Right lobe of liver (tissue), 6 donors: ENCODE data around the gene FOXP3. TPM values are rescaled to one million over a fixed set of nuclear protein-coding genes. Genes with fewer than 3 reads are reported as not detected.

Experiments
- ATAC-seq, 4 donors: fragments of 200-7000 bp; cut with Tn5 transposase; one replicate each; pipeline ENCODE4 v1.9.1; 2020; ENCODE audit warnings: mild to moderate bottlenecking in 4 of 4, moderate library complexity in 4 of 4
- DNase-seq, 3 donors: peaks; one replicate each; pipeline ENCODE4 v3.0.0-alpha.2; 2020
- H3K27ac ChIP-seq, 3 donors: fragments of 200-600 bp; one replicate each; pipeline ENCODE4 v1.8.0; 2022
- H3K27me3 ChIP-seq, 2 donors: fragments of 200-600 bp; one replicate each; pipeline ENCODE4 v1.8.0; 2022
- H3K36me3 ChIP-seq, 4 donors: fragments of 200-600 bp; sonication (generic) in 1 of 4; one replicate each; pipeline versions ENCODE4 v1.5.1 to v1.8.0; 2017 to 2022; ENCODE audit warnings: control low read depth in 1 of 4
- H3K4me1 ChIP-seq, 4 donors: fragments of 200-600 bp; sonication (generic) in 1 of 4; one replicate each; pipeline versions ENCODE4 v1.5.1 to v1.8.0; 2017 to 2022; ENCODE audit warnings: control low read depth in 1 of 4
- H3K4me3 ChIP-seq, 3 donors: fragments of 200-600 bp; one replicate each; pipeline ENCODE4 v1.8.0; 2022
- H3K9me3 ChIP-seq, 4 donors: fragments of 200-600 bp; sonication (generic) in 1 of 4; one replicate each; pipeline versions ENCODE4 v1.5.1 to v1.8.0; 2017 to 2022; ENCODE audit warnings: control low read depth in 1 of 4
- POLR2A ChIP-seq: fragments of 450-650 bp; IDR thresholded peaks from one replicate; pipeline ENCODE4 v1.6.1; 2017; ENCODE audit warnings: antibody characterized with exemption, mild to moderate bottlenecking
- WGBS: methylation state at CpG from one replicate; pipeline ENCODE4 v1.1.6; 2018; ENCODE audit warnings: low coverage, low lambda C conversion rate; ENCODE audit not compliant: insufficient coverage; ENCODE audit errors: missing lambda C conversion rate; 5-methylcytosine and 5-hydroxymethylcytosine counted together
- intact Hi-C, 2 donors: fragments of 100-400 bp; cut with DNase I; formaldehyde crosslinking; loops; one replicate each; pipeline versions ENCODE4 v1.11.2 to v1.14.1; 2022
- total RNA-seq, 6 experiments: library from RNA; depleted of rRNA in 2 of 6; stranded (reverse); fragments of >200 nt in 2 of 6; fragmentation: NEBNext Ultra II Directional in 3 of 6; extraction: Animal tissue kit (Norgen Biotek cat#: 25700) in 3 of 6; gene quantifications; one replicate each; pipeline versions ENCODE4 v1.1.0 to v1.2.4, GENCODE V29; 2016 to 2023
- TF ChIP-seq, protein P1 (sequence below), 4 donors: fragments of 200-600 bp in 3 of 4; fragments of 450-650 bp in 1 of 4; IDR thresholded peaks; one replicate each; pipeline versions ENCODE4 v1.5.1 to v1.8.0; 2016 to 2022; ENCODE audit warnings: antibody characterized with exemption in 4 of 4, mild to moderate bottlenecking in 2 of 4
- donor health status: DM: no; HTN: yes; CAD: no.
- donor health status: DM: no; HTN: no; CAD: no.
- donor health status: DM: no; HTN: no; CAD: no.
- donor health status: DM: no; HTN: yes; CAD: no.
- donor health status: DM: no; HTN: yes; CAD: no.

The FOXP3 gene
- total RNA-seq, 6 experiments from 2014 or later = 0.18 to 1.2 (median 0.32) TPM

DNA sequence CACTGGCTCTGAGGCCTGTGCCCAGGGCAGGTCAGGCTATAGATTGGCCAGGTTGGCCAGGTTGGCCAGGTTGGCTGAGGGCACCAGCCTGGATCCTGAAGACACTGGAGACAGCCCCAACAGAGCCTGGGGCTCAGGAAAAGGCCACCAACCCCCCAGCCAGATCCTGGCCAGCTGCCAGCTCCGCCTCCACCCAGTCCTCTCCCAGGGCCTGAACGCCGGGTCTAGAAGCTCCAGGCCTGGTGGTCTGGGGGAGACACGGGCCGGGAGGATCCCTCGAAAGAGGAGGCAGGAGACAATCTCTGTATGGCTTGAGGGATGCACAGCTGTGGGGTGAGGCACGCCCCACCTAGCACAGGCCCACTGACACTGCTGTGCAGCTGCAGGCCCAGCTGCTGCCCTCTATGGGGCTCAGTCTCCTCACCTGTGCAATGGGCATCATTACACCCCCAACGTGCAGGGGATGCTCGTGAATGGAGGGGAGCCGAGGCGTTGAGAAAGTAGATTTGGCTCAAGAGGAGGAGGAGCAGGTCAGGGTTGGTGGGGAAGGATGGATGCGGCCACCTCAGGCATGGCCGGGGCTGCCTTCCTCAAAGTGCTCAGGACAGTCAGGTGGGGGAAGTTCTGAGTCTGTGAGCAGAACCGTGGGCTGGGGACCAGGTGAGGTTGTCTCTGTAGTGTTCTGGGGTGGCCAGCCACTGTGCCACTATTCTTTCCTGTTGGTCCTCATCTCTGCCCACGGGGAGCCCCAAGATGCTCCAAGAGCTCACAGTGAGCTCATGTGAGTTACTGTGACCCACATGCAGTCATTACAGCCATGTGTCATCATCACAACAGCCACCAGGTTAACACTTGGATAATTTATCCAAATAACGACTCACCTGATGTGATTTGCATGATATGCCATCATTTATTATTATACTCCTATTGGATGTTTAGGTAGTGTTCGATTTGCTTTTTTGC is 28.2 kb upstream of the FOXP3 start:
- Histone ChIP-seq H3K36me3 (no peaks in the 10 kb centered on the region), H3K27me3 (no peaks in the 10 kb centered on the region), H3K4me1 (no peaks in the 10 kb centered on the region), H3K4me3 (no peak overlapping the region), H3K9me3 (no peaks in the 10 kb centered on the region), H3K27ac (no peak overlapping the region)
- peak in 1 of 4 donors; percentile 29 for ATAC-seq
- WGBS = 65% methylated on average over 11 of the region's 17 CpGs
- TF ChIP-seq, protein P1, sequence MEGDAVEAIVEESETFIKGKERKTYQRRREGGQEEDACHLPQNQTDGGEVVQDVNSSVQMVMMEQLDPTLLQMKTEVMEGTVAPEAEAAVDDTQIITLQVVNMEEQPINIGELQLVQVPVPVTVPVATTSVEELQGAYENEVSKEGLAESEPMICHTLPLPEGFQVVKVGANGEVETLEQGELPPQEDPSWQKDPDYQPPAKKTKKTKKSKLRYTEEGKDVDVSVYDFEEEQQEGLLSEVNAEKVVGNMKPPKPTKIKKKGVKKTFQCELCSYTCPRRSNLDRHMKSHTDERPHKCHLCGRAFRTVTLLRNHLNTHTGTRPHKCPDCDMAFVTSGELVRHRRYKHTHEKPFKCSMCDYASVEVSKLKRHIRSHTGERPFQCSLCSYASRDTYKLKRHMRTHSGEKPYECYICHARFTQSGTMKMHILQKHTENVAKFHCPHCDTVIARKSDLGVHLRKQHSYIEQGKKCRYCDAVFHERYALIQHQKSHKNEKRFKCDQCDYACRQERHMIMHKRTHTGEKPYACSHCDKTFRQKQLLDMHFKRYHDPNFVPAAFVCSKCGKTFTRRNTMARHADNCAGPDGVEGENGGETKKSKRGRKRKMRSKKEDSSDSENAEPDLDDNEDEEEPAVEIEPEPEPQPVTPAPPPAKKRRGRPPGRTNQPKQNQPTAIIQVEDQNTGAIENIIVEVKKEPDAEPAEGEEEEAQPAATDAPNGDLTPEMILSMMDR (IDR thresholded peaks at IDR 0.05) = no peak
- TF ChIP-seq POLR2A = no peak
- DNase-seq = no peak
- intact Hi-C loops = no loop called here

DNA sequence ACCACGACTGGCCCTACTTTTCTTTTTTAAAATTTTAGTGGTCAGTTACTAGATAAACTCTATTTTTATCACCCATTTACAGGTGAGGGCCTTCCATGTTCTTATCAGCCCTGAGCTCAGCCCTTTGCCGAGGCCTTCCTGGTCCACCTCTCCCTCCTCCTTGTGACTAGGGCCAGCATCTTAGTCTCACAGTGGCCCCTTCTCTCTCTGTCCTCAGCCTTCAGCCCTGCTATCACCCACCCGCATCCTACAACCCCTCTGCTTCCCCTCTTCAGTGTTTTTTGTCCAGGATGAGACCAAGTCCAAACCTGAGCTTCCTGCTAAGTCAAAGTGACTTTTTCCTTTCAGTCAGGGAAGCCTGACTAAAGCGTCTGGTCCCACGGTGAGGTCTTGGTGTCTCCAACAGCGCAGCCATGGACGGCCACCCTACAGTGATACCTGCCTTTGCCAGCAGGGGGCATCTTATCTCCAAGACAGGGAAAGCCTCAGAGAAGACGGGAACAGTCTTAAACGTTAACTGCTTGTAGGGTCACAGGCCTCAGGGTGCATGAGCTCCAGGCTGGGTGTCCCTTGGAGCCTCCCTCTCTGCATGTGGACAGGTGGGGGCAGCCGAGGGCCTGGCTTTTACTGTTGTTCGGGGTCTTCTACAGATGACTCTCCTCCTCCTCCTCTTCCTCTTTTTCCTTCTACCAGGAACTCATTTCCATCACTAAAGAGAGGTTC is 27.3 kb upstream of the FOXP3 start:
- intact Hi-C loops = no loop called here
- no peaks in the 10 kb centered on the region for H3K36me3 ChIP-seq
- no peaks in the 10 kb centered on the region for H3K9me3 ChIP-seq
- H3K4me3 ChIP-seq = no peak overlapping the region
- 28% methylated on average over 9 of the region's 11 CpGs for WGBS
- DNase-seq (peak; percentile 47 to 61 (median 50)), ATAC-seq (peak; percentile 64 to 82 (median 78))
- H3K27ac ChIP-seq = no peak overlapping the region
- H3K27me3 ChIP-seq = no peaks in the 10 kb centered on the region
- no peak for TF ChIP-seq POLR2A
- TF ChIP-seq, protein P1 (IDR thresholded peaks at IDR 0.05) = peak; percentile 56 to 68 (median 64)
- no peaks in the 10 kb centered on the region for H3K4me1 ChIP-seq

DNA sequence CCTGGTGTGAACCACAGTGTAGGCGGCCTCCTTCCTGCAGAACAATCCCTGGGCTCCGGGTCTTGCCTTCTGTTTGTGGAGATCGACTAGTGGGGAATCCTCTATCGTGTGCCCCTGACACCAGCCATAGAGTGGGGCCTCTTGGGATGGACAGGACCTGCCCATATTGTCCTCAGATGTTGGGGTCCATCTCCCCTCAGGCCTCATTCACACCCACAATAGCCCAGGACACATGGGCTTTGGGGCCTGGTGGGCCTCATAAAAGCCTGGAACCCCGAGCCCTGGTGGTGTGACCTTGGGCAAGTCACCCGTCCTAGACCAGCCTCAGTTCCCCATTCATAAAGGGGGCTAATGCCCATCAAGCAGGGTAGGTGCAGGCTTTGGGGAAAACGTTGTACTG is 25.7 kb upstream of the FOXP3 start:
- Histone ChIP-seq H3K4me3 (no peak overlapping the region), H3K27me3 (no peaks in the 10 kb centered on the region), H3K9me3 (no peaks in the 10 kb centered on the region), H3K27ac (no peak overlapping the region), H3K4me1 (no peaks in the 10 kb centered on the region), H3K36me3 (no peaks in the 10 kb centered on the region)
- TF ChIP-seq POLR2A = no peak
- TF ChIP-seq, protein P1 (IDR thresholded peaks at IDR 0.05) = no peak
- intact Hi-C loops = no loop called here
- WGBS = 45% methylated on average over 4 of the region's 7 CpGs
- DNase-seq (no peak), ATAC-seq (no peak)

DNA sequence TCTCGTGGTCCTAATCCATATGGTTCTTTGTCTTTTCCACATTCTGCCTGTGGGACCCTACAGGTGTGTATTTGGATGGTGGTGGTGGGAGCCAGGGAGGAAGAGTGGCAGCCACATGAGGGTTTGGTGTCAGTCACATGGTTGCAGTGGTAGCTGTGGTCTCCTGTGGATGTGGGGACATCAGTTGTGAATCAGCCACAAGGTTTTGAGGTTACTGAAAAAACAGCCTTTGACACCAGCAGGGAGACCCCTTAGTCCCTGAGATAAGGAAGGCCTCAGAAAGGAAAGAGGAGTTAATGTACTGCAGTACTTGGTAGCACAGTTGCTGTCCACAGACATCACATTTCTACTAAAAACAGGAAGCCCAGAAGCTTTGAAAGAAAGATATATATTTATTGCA is 23.2 kb upstream of the FOXP3 start:
- H3K27me3 ChIP-seq = no peaks in the 10 kb centered on the region
- intact Hi-C loops = no loop called here
- no peak overlapping the region for H3K27ac ChIP-seq
- H3K9me3 ChIP-seq = no peaks in the 10 kb centered on the region
- no peaks in the 10 kb centered on the region for H3K4me1 ChIP-seq
- DNase-seq (no peak), ATAC-seq (no peak)
- no peak overlapping the region for H3K4me3 ChIP-seq
- no peaks in the 10 kb centered on the region for H3K36me3 ChIP-seq
- 80% methylated on average over 1 of the region's 1 CpG for WGBS
- no peak for TF ChIP-seq POLR2A
- TF ChIP-seq, protein P1 (IDR thresholded peaks at IDR 0.05) = no peak
